Measurements from ENCODE around the gene RAB11FIP4. TPM values are rescaled to one million over a fixed set of nuclear protein-coding genes. Genes with fewer than 3 reads are reported as not detected.

RAB11FIP4 gene
- total RNA-seq, 2 donors from 2014 or later = 22.5 to 30.8 TPM

DNA sequence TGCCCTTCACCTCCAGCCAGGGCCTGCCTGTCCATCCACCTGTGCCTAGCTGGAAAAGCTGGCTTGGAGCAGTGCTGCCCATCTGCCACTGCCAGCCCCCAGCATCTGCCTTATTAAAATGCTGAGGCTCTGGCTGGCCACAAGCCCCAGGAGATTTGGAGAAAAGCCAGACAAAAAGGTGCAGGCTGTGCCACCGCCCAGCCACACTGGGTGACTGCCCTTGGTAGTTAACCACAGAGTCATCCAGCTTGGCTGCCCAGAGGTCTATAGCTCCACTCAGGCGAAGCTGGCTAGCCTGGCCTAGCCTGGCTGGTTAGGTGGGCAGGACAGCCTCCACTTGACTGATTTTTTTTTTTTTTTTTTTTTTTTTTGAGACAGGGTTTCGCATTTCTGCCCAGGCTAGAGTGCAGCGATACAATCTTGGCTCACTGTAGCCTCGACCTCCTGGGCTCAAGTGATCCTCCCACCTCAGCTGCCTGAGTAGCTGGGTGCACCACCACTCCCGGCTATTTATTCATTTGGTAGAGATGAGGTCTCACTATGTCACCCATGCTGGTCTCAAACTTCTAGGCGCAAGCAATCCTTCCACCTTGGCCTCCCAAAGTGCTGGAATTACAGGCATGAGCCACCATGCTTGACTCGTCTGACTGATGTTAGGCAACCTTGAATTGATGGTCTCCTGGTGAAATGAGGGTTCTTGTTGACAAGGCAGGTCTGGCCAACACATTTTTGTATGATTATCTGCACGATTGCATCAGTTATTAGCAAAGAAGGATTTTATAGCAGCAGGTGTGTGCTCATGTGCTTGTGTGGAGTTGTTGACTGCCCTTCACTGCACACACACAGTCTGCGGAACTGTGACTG is 103.8 kb downstream of the RAB11FIP4 start:
- Histone ChIP-seq H3K36me3 (no peaks in the 10 kb centered on the region), H3K9me3 (no peaks in the 10 kb centered on the region), H3K4me3 (no peak overlapping the region), H3K27me3 (replicated peaks; ENCODE audit: insufficient read depth) (no peaks in the 10 kb centered on the region), H3K27ac (no peak overlapping the region), H3K4me1 (replicated peaks) (no peaks in the 10 kb centered on the region)
- intact Hi-C loops (cut with DNase I) = no loop called here
- TF ChIP-seq CTCF (IDR thresholded peaks at IDR 0.05) (no peak), POLR2A (IDR thresholded peaks at IDR 0.05) (no peak), POLR2AphosphoS5 (IDR thresholded peaks at IDR 0.05) (no peak)
- 78% methylated on average over 10 of the region's 10 CpGs for WGBS
- no peak for DNase-seq (ENCODE audit: low spot score)

DNA sequence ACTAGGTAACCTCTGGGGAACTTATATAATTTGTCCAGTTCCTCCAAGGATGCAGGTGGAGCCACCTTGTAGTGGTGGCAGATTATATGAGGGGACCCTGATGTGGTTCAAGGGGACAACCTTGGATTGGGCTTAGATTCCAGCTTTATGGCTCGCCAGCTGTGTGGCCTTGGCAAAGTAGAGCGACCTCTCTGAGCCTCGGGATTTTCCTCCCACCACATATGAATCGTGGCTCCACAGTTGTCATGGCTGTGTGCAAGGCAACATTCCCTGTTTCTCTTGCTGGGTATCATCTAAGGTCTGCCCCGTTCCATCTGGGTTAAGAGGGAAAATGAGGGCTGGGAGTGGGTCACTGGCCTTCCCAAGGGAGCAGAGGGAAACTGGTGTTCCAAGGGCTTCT is 104.6 kb downstream of the RAB11FIP4 start:
- no peak overlapping the region for H3K27ac ChIP-seq
- H3K27me3 ChIP-seq (replicated peaks; ENCODE audit: insufficient read depth) = no peaks in the 10 kb centered on the region
- DNase-seq (ENCODE audit: low spot score) = no peak
- intact Hi-C loops (cut with DNase I) = no loop called here
- H3K36me3 ChIP-seq = no peaks in the 10 kb centered on the region
- TF ChIP-seq POLR2AphosphoS5 (IDR thresholded peaks at IDR 0.05) = no peak
- TF ChIP-seq POLR2A (IDR thresholded peaks at IDR 0.05) = no peak
- TF ChIP-seq CTCF (IDR thresholded peaks at IDR 0.05) = no peak
- no peak overlapping the region for H3K4me3 ChIP-seq
- no peaks in the 10 kb centered on the region for H3K9me3 ChIP-seq
- WGBS = 95% methylated on average over 5 of the region's 5 CpGs
- H3K4me1 ChIP-seq (replicated peaks) = no peaks in the 10 kb centered on the region

GRCh38 chr17:31496601-31497000 is 105.1 kb downstream of the RAB11FIP4 start:
- no peaks in the 10 kb centered on the region for H3K36me3 ChIP-seq
- no peak for DNase-seq (ENCODE audit: low spot score)
- intact Hi-C loops (cut with DNase I) = no loop called here
- no peaks in the 10 kb centered on the region for H3K9me3 ChIP-seq
- no peak overlapping the region for H3K27ac ChIP-seq
- no peak for TF ChIP-seq CTCF (IDR thresholded peaks at IDR 0.05)
- TF ChIP-seq POLR2AphosphoS5 (IDR thresholded peaks at IDR 0.05) = no peak
- no peak for TF ChIP-seq POLR2A (IDR thresholded peaks at IDR 0.05)
- WGBS = 85% methylated on average over 6 of the region's 6 CpGs
- H3K4me3 ChIP-seq = no peak overlapping the region
- no peaks in the 10 kb centered on the region for H3K27me3 ChIP-seq (replicated peaks; ENCODE audit: insufficient read depth)
- no peaks in the 10 kb centered on the region for H3K4me1 ChIP-seq (replicated peaks)

- WGBS = 83% methylated on average over 6 of the region's 6 CpGs
- Histone ChIP-seq H3K4me1 (replicated peaks) (no peaks in the 10 kb centered on the region), H3K9me3 (no peaks in the 10 kb centered on the region), H3K27me3 (replicated peaks; ENCODE audit: insufficient read depth) (no peaks in the 10 kb centered on the region), H3K27ac (no peak overlapping the region), H3K4me3 (no peak overlapping the region), H3K36me3 (no peaks in the 10 kb centered on the region)
- no peak for DNase-seq (ENCODE audit: low spot score)
- TF ChIP-seq POLR2A (IDR thresholded peaks at IDR 0.05) (no peak), POLR2AphosphoS5 (IDR thresholded peaks at IDR 0.05) (no peak), CTCF (IDR thresholded peaks at IDR 0.05) (no peak)
- intact Hi-C loops (cut with DNase I) = no loop called here
Measured at GRCh38 chr17:31497431-31497830, 106.0 kb downstream of the RAB11FIP4 start.

Data from prostate gland (tissue), 2 donors.